GM12878 (cell line): Measurements from ENCODE around the gene PSMA2. TPM values are rescaled to one million over a fixed set of nuclear protein-coding genes. Genes with fewer than 3 reads are reported as not detected.

Source experiments
- ATAC-seq: fragments of 200-7000 bp; cut with Tn5 transposase; 3 replicates; pipeline ENCODE4 v1.9.1; 2020; ENCODE audit warnings: mild to moderate bottlenecking, moderate library complexity
- BruUV-seq: library from RNA; stranded (reverse); fragments of 400-500 nt; replicated peaks from 2 replicates; lab custom pipeline; 2021; lab: Mats Ljungman, UMichigan
- CTCF ChIA-PET: fragments of 300-600 bp; sonication (Branson Sonifier 250); formaldehyde crosslinking; extraction: SDS; loops from one replicate; lab custom pipeline; 2021; ENCODE audit warnings: inconsistent platforms; lab: Yijun Ruan, JAX
- POLR2A ChIA-PET: fragments of 350-600 bp; formaldehyde crosslinking; extraction: SDS; loops from one replicate; lab custom pipeline; 2021; ENCODE audit warnings: inconsistent platforms; lab: Charles Lee
- RAD21 ChIA-PET: fragments of 300-600 bp; sonication (Branson Sonifier 250); formaldehyde crosslinking; loops from one replicate; lab custom pipeline; 2023; ENCODE audit warnings: antibody characterized with exemption; ENCODE audit not compliant: unreplicated experiment; lab: Charles Lee
- SMC1A ChIA-PET: fragments of 300-600 bp; sonication (Branson Sonifier 250); formaldehyde crosslinking; loops from one replicate; lab custom pipeline; 2023; ENCODE audit not compliant: unreplicated experiment, uncharacterized antibody; lab: Charles Lee
- DNase-seq: peaks from one replicate; pipeline ENCODE4 v3.0.0-alpha.2; 2011; ENCODE audit warnings: low read depth, low spot score
- FAIRE-seq: peaks from 3 replicates; lab custom pipeline; 2011; peaks lifted over from hg19 to GRCh38; lab: Jason Lieb, UNC
- H2AFZ ChIP-seq: 2 replicates; pipeline ENCODE4 v1.6.0; 2011; ENCODE audit warnings: low read depth, low read length, control low read depth; ENCODE audit not compliant: control insufficient read depth
- H3K27ac ChIP-seq: 2 replicates; pipeline ENCODE4 v1.5.1; 2011; ENCODE audit warnings: control low read depth; ENCODE audit not compliant: control insufficient read depth, insufficient read depth
- H3K27me3 ChIP-seq, 2 experiments: replicated peaks in 1 of 2; 2 replicates each; pipeline versions ENCODE4 v1.6.0 to v1.6.1; 2011; ENCODE audit warnings: low read length in 1 of 2; ENCODE audit not compliant: control insufficient read depth in 2 of 2, insufficient read depth in 2 of 2
- H3K36me3 ChIP-seq, 2 experiments: 2 replicates each; pipeline ENCODE4 v1.5.1; 2011; ENCODE audit warnings: low read length in 1 of 2; ENCODE audit not compliant: control insufficient read depth in 2 of 2, insufficient read depth in 2 of 2
- H3K4me1 ChIP-seq: 2 replicates; pipeline ENCODE4 v1.6.1; 2011; ENCODE audit warnings: mild to moderate bottlenecking, low read length, moderate library complexity, mixed read lengths; ENCODE audit not compliant: control insufficient read depth, insufficient read depth
- H3K4me2 ChIP-seq: 2 replicates; pipeline ENCODE4 v1.6.0; 2011; ENCODE audit warnings: control low read depth; ENCODE audit not compliant: control insufficient read depth, insufficient read depth
- H3K4me3 ChIP-seq: fragments of 200-600 bp; sonication (generic); 2 replicates; pipeline ENCODE4 v1.5.1; 2016
- H3K79me2 ChIP-seq: 2 replicates; pipeline ENCODE4 v1.6.0; 2011; ENCODE audit warnings: low read length; ENCODE audit not compliant: control insufficient read depth, insufficient read depth
- H3K9ac ChIP-seq: 2 replicates; pipeline ENCODE4 v1.8.0; 2011; ENCODE audit warnings: low read length, control low read depth, mixed read lengths; ENCODE audit not compliant: control insufficient read depth, insufficient read depth
- H3K9me3 ChIP-seq: replicated peaks from 3 replicates; pipeline ENCODE4 v1.5.1; 2011; ENCODE audit warnings: mild to moderate bottlenecking, low read length; ENCODE audit not compliant: control insufficient read depth, insufficient read depth
- H4K20me1 ChIP-seq: 2 replicates; pipeline ENCODE4 v1.6.0; 2011; ENCODE audit not compliant: control insufficient read depth, insufficient read depth
- BACH1 ChIP-seq: fragments of 450-650 bp; IDR thresholded peaks from 2 replicates; pipeline ENCODE4 v1.6.1; 2017; ENCODE audit warnings: mild to moderate bottlenecking, borderline replicate concordance
- BCL11A ChIP-seq: IDR thresholded peaks from 2 replicates; pipeline ENCODE4 v1.6.1; 2011; ENCODE audit warnings: low read depth, low read length
- EGR1 ChIP-seq, 2 experiments: IDR thresholded peaks; 1 replicate in 1 of 2; 2 replicates in 1 of 2; pipeline ENCODE4 v1.6.1; 2011 to 2012; ENCODE audit warnings: low read depth in 2 of 2, low read length in 2 of 2, borderline replicate concordance in 1 of 2, mild to moderate bottlenecking in 1 of 2, moderate library complexity in 1 of 2
- ESRRA ChIP-seq: IDR thresholded peaks from 2 replicates; pipeline ENCODE4 v1.6.1; 2012; ENCODE audit warnings: mild to moderate bottlenecking, low read length, improper control_type of control experiment
- MEF2B ChIP-seq: fragments of 450-650 bp; IDR thresholded peaks from 2 replicates; pipeline ENCODE4 v1.6.1; 2018; ENCODE audit warnings: mild to moderate bottlenecking, moderate library complexity; ENCODE audit not compliant: partially characterized antibody, poor library complexity, severe bottlenecking
- MXI1 ChIP-seq: fragments of 150-350 bp; IDR thresholded peaks from 2 replicates; pipeline ENCODE4 v1.6.1; 2011; ENCODE audit warnings: low read depth, mild to moderate bottlenecking, inconsistent platforms, low read length, improper control_type of control experiment
- NR2C2 ChIP-seq: IDR thresholded peaks from 2 replicates; pipeline ENCODE4 v1.6.1; 2011; ENCODE audit warnings: borderline replicate concordance, low read depth; ENCODE audit not compliant: control insufficient read depth, insufficient read length
- POLR2A ChIP-seq: IDR thresholded peaks from 2 replicates; pipeline ENCODE4 v1.6.1; 2011; ENCODE audit warnings: low read depth, mild to moderate bottlenecking, low read length
- WRNIP1 ChIP-seq: IDR thresholded peaks from 2 replicates; pipeline ENCODE4 v1.6.1; 2011; ENCODE audit warnings: low read depth, low read length, improper control_type of control experiment, borderline replicate concordance
- YBX1 ChIP-seq: fragments of 450-650 bp; IDR thresholded peaks from 2 replicates; pipeline ENCODE4 v1.6.1; 2016; ENCODE audit warnings: antibody characterized with exemption
- ZNF24 ChIP-seq: fragments of 450-650 bp; IDR thresholded peaks from 2 replicates; pipeline ENCODE4 v1.6.1; 2017; ENCODE audit warnings: antibody characterized with exemption, mild to moderate bottlenecking
- WGBS: methylation state at CpG from one replicate; pipeline ENCODE4 v1.1.6; 2016; ENCODE audit warnings: low lambda C conversion rate; ENCODE audit not compliant: insufficient replicate concordance, insufficient coverage; ENCODE audit errors: missing lambda C conversion rate; 5-methylcytosine and 5-hydroxymethylcytosine counted together
- in situ Hi-C: fragments of 300-500 bp; cut with MboI; formaldehyde crosslinking; loops from 9 replicates; pipeline ENCODE4 v1.14.3; 2018; ENCODE audit warnings: mixed read lengths
- intact Hi-C: fragments of 100-400 bp; cut with micrococcal nuclease; formaldehyde crosslinking; loops from one replicate; pipeline ENCODE4 v1.14.2; 2022; ENCODE audit not compliant: unreplicated experiment
- polyA plus RNA-seq, 11 experiments: library from polyadenylated mRNA; depleted of rRNA in 4 of 11; unstranded in 6 of 11; stranded (reverse) in 5 of 11; fragments of >200 nt; fragmentation: Nextera tagmentation in 4 of 11; fragmentation: Illumina TruSeq in 1 of 11; extraction: Ambion mirVana in 4 of 11; extraction: Trizol in 1 of 11; gene quantifications; 1 replicate in 1 of 11; 2 replicates in 10 of 11; pipeline versions ENCODE4 v1.2.1 to v1.2.3, GENCODE V29; 2011 to 2016; ENCODE audit warnings: inconsistent platforms in 2 of 11, missing spikeins in 2 of 11, low read depth in 1 of 11
- total RNA-seq, 4 experiments: library from RNA; depleted of rRNA in 3 of 4; stranded (reverse); fragments of >200 nt in 3 of 4; fragmentation: Illumina TruSeq in 1 of 4; extraction: Trizol in 1 of 4; gene quantifications; 2 replicates each; pipeline versions ENCODE4 v1.2.1 to v1.2.3, GENCODE V29; 2013 to 2021
- TF ChIP-seq, protein P1 (sequence below): fragments of 450-650 bp; IDR thresholded peaks from 2 replicates; pipeline ENCODE4 v1.6.1; 2017; ENCODE audit warnings: mild to moderate bottlenecking, moderate library complexity
- TF ChIP-seq, protein P2 (sequence below): IDR thresholded peaks from 2 replicates; pipeline ENCODE4 v1.6.1; 2011; ENCODE audit warnings: low read depth, low read length, improper control_type of control experiment, borderline replicate concordance
- TF ChIP-seq, protein P3 (sequence below): fragments of 450-650 bp; IDR thresholded peaks from 2 replicates; pipeline ENCODE4 v1.6.1; 2016; ENCODE audit warnings: mild to moderate bottlenecking, moderate library complexity, borderline replicate concordance

PSMA2 gene
- total and polyA plus RNA-seq, 10 of the 15 experiments (the other 5 are each of a cell fraction or from before 2014, with no cell fraction given): 129 to 1,223 (median 317) TPM

DNA sequence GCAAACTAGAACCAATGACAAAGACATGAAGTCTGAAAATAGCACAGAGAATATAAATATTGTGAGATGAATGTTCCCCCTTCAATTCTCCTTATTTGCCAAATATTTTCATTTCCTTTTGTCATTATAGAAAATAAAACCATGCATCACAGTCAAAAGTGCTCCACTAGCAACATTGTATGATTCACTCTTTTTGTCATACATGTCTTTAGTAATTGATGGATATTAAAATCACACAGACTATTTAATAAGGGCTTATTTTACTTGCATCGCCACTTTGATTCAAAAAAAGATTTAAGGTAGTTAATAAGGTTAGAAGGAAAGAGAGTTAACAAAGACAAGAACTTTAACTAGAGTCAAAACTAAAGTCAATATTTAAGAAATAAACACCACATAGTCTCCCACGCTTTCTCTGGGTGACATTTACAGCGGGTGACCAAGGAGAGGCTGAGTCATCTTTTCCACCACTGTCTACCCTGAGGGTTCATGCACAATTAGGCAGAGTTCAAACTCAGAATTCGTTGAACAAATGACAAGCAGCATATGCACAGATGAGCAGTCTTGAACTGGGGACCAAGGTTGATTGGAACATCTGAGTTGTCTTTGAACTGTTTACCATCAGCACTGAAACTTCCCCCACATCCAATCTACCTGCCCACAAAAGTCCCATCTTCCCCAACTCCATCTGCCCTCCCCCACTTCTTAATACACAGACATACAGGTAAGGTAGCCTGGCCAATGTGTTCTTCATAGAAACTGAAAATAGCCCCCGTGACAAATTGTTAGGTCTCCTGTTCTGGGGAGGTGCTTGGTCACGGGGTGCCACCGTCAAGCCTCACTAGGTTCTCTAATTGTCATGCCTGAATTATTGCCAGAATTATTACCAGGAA lies 62.6 kb downstream of the PSMA2 start:
- ChIA-PET POLR2A (no interaction called here), RAD21 (no interaction called here), CTCF (no interaction called here), SMC1A (no interaction called here)
- no peaks in the 10 kb centered on the region for H3K79me2 ChIP-seq
- H3K27me3 ChIP-seq: no peaks in the 10 kb centered on the region
- no peak overlapping the region for H3K27ac ChIP-seq
- FAIRE-seq (peak; percentile 78), DNase-seq (peak; percentile 78), ATAC-seq (peak; percentile 100)
- peaks cover 3% of the 10 kb centered on the region; the same call in 2 of the 3 replicates for H3K9me3 ChIP-seq
- in situ Hi-C loops: no loop called here
- WGBS: 0% methylated on average over 7 of the region's 7 CpGs
- no peaks in the 10 kb centered on the region for H4K20me1 ChIP-seq
- H3K4me2 ChIP-seq: peak overlapping the region; percentile 14; the same call in 1 of the 2 replicates
- H3K4me3 ChIP-seq: no peak overlapping the region
- no peaks in the 10 kb centered on the region for H3K36me3 ChIP-seq
- H3K4me1 ChIP-seq: no peaks in the 10 kb centered on the region; the same call in 1 of the 2 replicates
- BruUV-seq: no TSS peak
- no peak overlapping the region for H3K9ac ChIP-seq
- intact Hi-C loops: no loop called here
- H2AFZ ChIP-seq: no peak overlapping the region
- no peak for TF ChIP-seq MXI1
- TF ChIP-seq, protein P1, sequence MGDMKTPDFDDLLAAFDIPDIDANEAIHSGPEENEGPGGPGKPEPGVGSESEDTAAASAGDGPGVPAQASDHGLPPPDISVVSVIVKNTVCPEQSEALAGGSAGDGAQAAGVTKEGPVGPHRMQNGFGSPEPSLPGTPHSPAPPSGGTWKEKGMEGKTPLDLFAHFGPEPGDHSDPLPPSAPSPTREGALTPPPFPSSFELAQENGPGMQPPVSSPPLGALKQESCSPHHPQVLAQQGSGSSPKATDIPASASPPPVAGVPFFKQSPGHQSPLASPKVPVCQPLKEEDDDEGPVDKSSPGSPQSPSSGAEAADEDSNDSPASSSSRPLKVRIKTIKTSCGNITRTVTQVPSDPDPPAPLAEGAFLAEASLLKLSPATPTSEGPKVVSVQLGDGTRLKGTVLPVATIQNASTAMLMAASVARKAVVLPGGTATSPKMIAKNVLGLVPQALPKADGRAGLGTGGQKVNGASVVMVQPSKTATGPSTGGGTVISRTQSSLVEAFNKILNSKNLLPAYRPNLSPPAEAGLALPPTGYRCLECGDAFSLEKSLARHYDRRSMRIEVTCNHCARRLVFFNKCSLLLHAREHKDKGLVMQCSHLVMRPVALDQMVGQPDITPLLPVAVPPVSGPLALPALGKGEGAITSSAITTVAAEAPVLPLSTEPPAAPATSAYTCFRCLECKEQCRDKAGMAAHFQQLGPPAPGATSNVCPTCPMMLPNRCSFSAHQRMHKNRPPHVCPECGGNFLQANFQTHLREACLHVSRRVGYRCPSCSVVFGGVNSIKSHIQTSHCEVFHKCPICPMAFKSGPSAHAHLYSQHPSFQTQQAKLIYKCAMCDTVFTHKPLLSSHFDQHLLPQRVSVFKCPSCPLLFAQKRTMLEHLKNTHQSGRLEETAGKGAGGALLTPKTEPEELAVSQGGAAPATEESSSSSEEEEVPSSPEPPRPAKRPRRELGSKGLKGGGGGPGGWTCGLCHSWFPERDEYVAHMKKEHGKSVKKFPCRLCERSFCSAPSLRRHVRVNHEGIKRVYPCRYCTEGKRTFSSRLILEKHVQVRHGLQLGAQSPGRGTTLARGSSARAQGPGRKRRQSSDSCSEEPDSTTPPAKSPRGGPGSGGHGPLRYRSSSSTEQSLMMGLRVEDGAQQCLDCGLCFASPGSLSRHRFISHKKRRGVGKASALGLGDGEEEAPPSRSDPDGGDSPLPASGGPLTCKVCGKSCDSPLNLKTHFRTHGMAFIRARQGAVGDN: no peak
- TF ChIP-seq MEF2B: peak; percentile 61
- TF ChIP-seq, protein P2, sequence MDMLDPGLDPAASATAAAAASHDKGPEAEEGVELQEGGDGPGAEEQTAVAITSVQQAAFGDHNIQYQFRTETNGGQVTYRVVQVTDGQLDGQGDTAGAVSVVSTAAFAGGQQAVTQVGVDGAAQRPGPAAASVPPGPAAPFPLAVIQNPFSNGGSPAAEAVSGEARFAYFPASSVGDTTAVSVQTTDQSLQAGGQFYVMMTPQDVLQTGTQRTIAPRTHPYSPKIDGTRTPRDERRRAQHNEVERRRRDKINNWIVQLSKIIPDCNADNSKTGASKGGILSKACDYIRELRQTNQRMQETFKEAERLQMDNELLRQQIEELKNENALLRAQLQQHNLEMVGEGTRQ: no peak
- TF ChIP-seq BACH1: peak; percentile 78; the same call in 1 of the 2 replicates
- no peak for TF ChIP-seq YBX1
- TF ChIP-seq NR2C2: no peak
- TF ChIP-seq ESRRA: no peak
- TF ChIP-seq, protein P3, sequence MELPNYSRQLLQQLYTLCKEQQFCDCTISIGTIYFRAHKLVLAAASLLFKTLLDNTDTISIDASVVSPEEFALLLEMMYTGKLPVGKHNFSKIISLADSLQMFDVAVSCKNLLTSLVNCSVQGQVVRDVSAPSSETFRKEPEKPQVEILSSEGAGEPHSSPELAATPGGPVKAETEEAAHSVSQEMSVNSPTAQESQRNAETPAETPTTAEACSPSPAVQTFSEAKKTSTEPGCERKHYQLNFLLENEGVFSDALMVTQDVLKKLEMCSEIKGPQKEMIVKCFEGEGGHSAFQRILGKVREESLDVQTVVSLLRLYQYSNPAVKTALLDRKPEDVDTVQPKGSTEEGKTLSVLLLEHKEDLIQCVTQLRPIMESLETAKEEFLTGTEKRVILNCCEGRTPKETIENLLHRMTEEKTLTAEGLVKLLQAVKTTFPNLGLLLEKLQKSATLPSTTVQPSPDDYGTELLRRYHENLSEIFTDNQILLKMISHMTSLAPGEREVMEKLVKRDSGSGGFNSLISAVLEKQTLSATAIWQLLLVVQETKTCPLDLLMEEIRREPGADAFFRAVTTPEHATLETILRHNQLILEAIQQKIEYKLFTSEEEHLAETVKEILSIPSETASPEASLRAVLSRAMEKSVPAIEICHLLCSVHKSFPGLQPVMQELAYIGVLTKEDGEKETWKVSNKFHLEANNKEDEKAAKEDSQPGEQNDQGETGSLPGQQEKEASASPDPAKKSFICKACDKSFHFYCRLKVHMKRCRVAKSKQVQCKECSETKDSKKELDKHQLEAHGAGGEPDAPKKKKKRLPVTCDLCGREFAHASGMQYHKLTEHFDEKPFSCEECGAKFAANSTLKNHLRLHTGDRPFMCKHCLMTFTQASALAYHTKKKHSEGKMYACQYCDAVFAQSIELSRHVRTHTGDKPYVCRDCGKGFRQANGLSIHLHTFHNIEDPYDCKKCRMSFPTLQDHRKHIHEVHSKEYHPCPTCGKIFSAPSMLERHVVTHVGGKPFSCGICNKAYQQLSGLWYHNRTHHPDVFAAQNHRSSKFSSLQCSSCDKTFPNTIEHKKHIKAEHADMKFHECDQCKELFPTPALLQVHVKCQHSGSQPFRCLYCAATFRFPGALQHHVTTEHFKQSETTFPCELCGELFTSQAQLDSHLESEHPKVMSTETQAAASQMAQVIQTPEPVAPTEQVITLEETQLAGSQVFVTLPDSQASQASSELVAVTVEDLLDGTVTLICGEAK: no peak
- no peak for TF ChIP-seq ZNF24
- no peak for TF ChIP-seq WRNIP1
- TF ChIP-seq EGR1 (IDR thresholded peaks at IDR 0.05; ENCODE audit: borderline replicate concordance in 1 of 2, low read depth in 2 of 2, low read length in 2 of 2): 0 out of 3 replicates have a peak, but pooled peaks of 1 of the 2 experiments have one; percentile 14
- TF ChIP-seq BCL11A: peak; percentile 91
- no peak for TF ChIP-seq POLR2A
